ENCODE results near the gene ESYT2. TPM values are rescaled to one million over a fixed set of nuclear protein-coding genes. Genes with fewer than 3 reads are reported as not detected.

The ESYT2 gene
- total RNA-seq, 2 donors from 2014 or later = 30.7 to 36.9 TPM

- Mint-ChIP-seq H3K9me3 (peaks cover 16% of the 10 kb centered on the region), H3K27ac (no peak overlapping the region), H3K4me1 (no peaks in the 10 kb centered on the region), H3K27me3 (ENCODE audit: insufficient read depth) (no peaks in the 10 kb centered on the region), H3K4me3 (no peak overlapping the region), H3K36me3 (ENCODE audit: low read depth) (peaks cover 42% of the 10 kb centered on the region)
- no peak for DNase-seq
- TF ChIP-seq CTCF (conservative IDR thresholded peaks at IDR 0.05) = no peak
- no peaks in the 10 kb centered on the region for H3K27me3 ChIP-seq (ENCODE audit: control insufficient read depth, insufficient read depth, low read length, poor library complexity, severe bottlenecking)
- H3K9me3 ChIP-seq (ENCODE audit: control insufficient read depth, low read length) = peaks cover 6% of the 10 kb centered on the region
- no peak overlapping the region for H3K9ac ChIP-seq (ENCODE audit: extremely low read depth, low read length, poor library complexity, severe bottlenecking)
- peaks cover 4% of the 10 kb centered on the region for H3K36me3 ChIP-seq (ENCODE audit: control insufficient read depth, insufficient read depth, low read length)
- WGBS, 2 experiments (ENCODE audit: insufficient coverage in 1 of 2, insufficient read length in 1 of 2) = 91 to 93% methylated on average over 6 to 9 of the region's 9 CpGs
- H3K4me1 ChIP-seq (ENCODE audit: control insufficient read depth, insufficient read depth, low read length) = no peaks in the 10 kb centered on the region
- H3K4me3 ChIP-seq (ENCODE audit: low read length) = no peak overlapping the region
- no peak overlapping the region for H3K27ac ChIP-seq (ENCODE audit: low read depth, low read length)
Measured at GRCh38 chr7:158802535-158803366, 26.6 kb downstream of the ESYT2 start.

GRCh38 chr7:158798741-158799140 is 30.6 kb downstream of the ESYT2 start:
- peaks cover 33% of the 10 kb centered on the region for H3K36me3 Mint-ChIP-seq (ENCODE audit: low read depth)
- no peaks in the 10 kb centered on the region for H3K4me1 Mint-ChIP-seq
- TF ChIP-seq CTCF (conservative IDR thresholded peaks at IDR 0.05) = no peak
- no peaks in the 10 kb centered on the region for H3K27me3 Mint-ChIP-seq (ENCODE audit: insufficient read depth)
- no peaks in the 10 kb centered on the region for H3K27me3 ChIP-seq (ENCODE audit: control insufficient read depth, insufficient read depth, low read length, poor library complexity, severe bottlenecking)
- no peak overlapping the region for H3K9ac ChIP-seq (ENCODE audit: extremely low read depth, low read length, poor library complexity, severe bottlenecking)
- no peak for DNase-seq
- no peak overlapping the region for H3K4me3 Mint-ChIP-seq
- H3K9me3 ChIP-seq (ENCODE audit: control insufficient read depth, low read length) = no peaks in the 10 kb centered on the region
- WGBS, 2 experiments (ENCODE audit: insufficient coverage in 1 of 2, insufficient read length in 1 of 2) = 71% methylated on average over 1 of the region's 1 CpG; no CpG with 5 or more reads in 1 of the 2 experiments
- no peaks in the 10 kb centered on the region for H3K4me1 ChIP-seq (ENCODE audit: control insufficient read depth, insufficient read depth, low read length)
- H3K4me3 ChIP-seq (ENCODE audit: low read length) = no peak overlapping the region
- H3K27ac ChIP-seq (ENCODE audit: low read depth, low read length) = no peak overlapping the region
- H3K36me3 ChIP-seq (ENCODE audit: control insufficient read depth, insufficient read depth, low read length) = peaks cover 32% of the 10 kb centered on the region
- no peak overlapping the region for H3K27ac Mint-ChIP-seq
- peaks cover 3% of the 10 kb centered on the region for H3K9me3 Mint-ChIP-seq

DNA sequence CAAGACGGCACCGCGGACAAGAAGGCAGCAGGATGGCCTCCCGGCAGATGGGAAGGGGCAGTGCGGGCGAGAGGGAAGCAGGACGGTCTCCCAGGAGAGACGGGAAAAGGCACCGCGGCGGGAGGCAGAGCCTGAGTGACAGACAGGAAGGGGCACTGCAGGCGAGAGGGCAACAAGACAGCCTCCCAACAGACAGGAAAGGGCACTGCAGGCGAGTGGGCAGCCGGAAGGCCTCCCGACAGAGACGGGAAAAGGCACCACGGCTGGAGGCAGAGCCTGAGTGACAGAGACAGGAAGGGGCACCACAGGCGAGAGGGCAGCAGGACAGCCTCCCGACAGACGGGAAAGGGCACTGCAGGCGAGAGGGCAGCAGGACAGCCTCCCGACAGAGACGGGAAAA is 32.6 kb downstream of the ESYT2 start:
- H3K4me3 ChIP-seq (ENCODE audit: low read length) = no peak overlapping the region
- DNase-seq = no peak
- no peak for TF ChIP-seq CTCF (conservative IDR thresholded peaks at IDR 0.05)
- no peaks in the 10 kb centered on the region for H3K27me3 Mint-ChIP-seq (ENCODE audit: insufficient read depth)
- no peaks in the 10 kb centered on the region for H3K9me3 Mint-ChIP-seq
- H3K27me3 ChIP-seq (ENCODE audit: control insufficient read depth, insufficient read depth, low read length, poor library complexity, severe bottlenecking) = no peaks in the 10 kb centered on the region
- peak overlapping the region; percentile 1 for H3K27ac Mint-ChIP-seq
- no peaks in the 10 kb centered on the region for H3K4me1 ChIP-seq (ENCODE audit: control insufficient read depth, insufficient read depth, low read length)
- H3K27ac ChIP-seq (ENCODE audit: low read depth, low read length) = no peak overlapping the region
- no peak overlapping the region for H3K4me3 Mint-ChIP-seq
- no peaks in the 10 kb centered on the region for H3K9me3 ChIP-seq (ENCODE audit: control insufficient read depth, low read length)
- H3K4me1 Mint-ChIP-seq = no peaks in the 10 kb centered on the region
- WGBS, 2 experiments (ENCODE audit: insufficient coverage in 1 of 2, insufficient read length in 1 of 2) = 81 to 84% methylated on average over 17 to 19 of the region's 23 CpGs
- H3K9ac ChIP-seq (ENCODE audit: extremely low read depth, low read length, poor library complexity, severe bottlenecking) = no peak overlapping the region
- H3K36me3 ChIP-seq (ENCODE audit: control insufficient read depth, insufficient read depth, low read length) = peaks cover 42% of the 10 kb centered on the region
- peaks cover 46% of the 10 kb centered on the region for H3K36me3 Mint-ChIP-seq (ENCODE audit: low read depth)
